Mesothelial cell of epicardium (in vitro differentiated cells): ENCODE data around the gene MEGF11. TPM values are rescaled to one million over a fixed set of nuclear protein-coding genes. Genes with fewer than 3 reads are reported as not detected.

Experiments used
- DNase-seq, 2 experiments: peaks; one replicate each; pipeline ENCODE4 v3.0.0; 2021; ENCODE audit warnings: low spot score in 2 of 2; ENCODE audit not compliant: unreplicated experiment in 2 of 2
- H3K27ac Mint-ChIP-seq: 2 replicates; pipeline ENCODE4 v1.8.0; 2021; ENCODE audit warnings: mixed read lengths
- H3K27me3 Mint-ChIP-seq: 2 replicates; pipeline ENCODE4 v1.8.0; 2021; ENCODE audit warnings: low read depth, mixed read lengths
- H3K36me3 Mint-ChIP-seq: 2 replicates; pipeline ENCODE4 v1.8.0; 2021; ENCODE audit warnings: mixed read lengths
- H3K4me1 Mint-ChIP-seq: 2 replicates; pipeline ENCODE4 v1.8.0; 2021; ENCODE audit warnings: mixed read lengths
- H3K4me3 Mint-ChIP-seq: 2 replicates; pipeline ENCODE4 v1.8.0; 2021; ENCODE audit warnings: mild to moderate bottlenecking, moderate library complexity, mixed read lengths
- H3K9me3 Mint-ChIP-seq: 2 replicates; pipeline ENCODE4 v1.8.0; 2021; ENCODE audit warnings: mixed read lengths
- total RNA-seq: library from RNA; stranded (reverse); gene quantifications from 3 replicates; pipeline ENCODE4 v1.2.1, GENCODE V29; 2021
- TF ChIP-seq, protein P1 (sequence below): fragments of 200-600 bp; sonication (generic); IDR thresholded peaks from one replicate; pipeline ENCODE4 v1.5.0; 2021; ENCODE audit warnings: antibody characterized with exemption; ENCODE audit not compliant: unreplicated experiment

The MEGF11 gene
- total RNA-seq, 1 donor from 2014 or later = 3.7 TPM

DNA sequence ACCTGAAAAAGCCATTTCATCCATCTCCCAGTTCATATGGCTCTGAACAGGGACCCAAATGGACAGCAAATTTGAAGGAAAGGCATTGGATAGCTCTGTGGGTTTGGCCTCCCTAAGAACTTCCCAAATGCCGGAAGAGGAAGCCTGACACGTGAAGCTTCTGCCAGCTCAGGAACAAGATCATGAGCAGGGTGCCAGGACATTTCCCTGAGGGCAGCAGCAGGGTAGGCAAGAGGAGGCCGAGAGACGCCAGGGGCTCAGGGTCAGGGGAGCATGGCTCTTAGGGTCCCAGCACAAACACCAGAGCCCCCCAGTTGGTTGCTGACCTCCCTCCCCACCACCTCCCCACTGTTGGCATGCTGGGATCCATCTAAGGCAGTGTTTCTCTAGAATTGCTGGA lies 187.5 kb downstream of the MEGF11 start:
- DNase-seq = no peak
- Mint-ChIP-seq H3K27me3 (peaks cover 5% of the 10 kb centered on the region), H3K27ac (no peak overlapping the region), H3K36me3 (no peaks in the 10 kb centered on the region), H3K9me3 (no peaks in the 10 kb centered on the region), H3K4me1 (no peaks in the 10 kb centered on the region), H3K4me3 (no peak overlapping the region)
- TF ChIP-seq, protein P1, sequence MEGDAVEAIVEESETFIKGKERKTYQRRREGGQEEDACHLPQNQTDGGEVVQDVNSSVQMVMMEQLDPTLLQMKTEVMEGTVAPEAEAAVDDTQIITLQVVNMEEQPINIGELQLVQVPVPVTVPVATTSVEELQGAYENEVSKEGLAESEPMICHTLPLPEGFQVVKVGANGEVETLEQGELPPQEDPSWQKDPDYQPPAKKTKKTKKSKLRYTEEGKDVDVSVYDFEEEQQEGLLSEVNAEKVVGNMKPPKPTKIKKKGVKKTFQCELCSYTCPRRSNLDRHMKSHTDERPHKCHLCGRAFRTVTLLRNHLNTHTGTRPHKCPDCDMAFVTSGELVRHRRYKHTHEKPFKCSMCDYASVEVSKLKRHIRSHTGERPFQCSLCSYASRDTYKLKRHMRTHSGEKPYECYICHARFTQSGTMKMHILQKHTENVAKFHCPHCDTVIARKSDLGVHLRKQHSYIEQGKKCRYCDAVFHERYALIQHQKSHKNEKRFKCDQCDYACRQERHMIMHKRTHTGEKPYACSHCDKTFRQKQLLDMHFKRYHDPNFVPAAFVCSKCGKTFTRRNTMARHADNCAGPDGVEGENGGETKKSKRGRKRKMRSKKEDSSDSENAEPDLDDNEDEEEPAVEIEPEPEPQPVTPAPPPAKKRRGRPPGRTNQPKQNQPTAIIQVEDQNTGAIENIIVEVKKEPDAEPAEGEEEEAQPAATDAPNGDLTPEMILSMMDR = no peak

DNA sequence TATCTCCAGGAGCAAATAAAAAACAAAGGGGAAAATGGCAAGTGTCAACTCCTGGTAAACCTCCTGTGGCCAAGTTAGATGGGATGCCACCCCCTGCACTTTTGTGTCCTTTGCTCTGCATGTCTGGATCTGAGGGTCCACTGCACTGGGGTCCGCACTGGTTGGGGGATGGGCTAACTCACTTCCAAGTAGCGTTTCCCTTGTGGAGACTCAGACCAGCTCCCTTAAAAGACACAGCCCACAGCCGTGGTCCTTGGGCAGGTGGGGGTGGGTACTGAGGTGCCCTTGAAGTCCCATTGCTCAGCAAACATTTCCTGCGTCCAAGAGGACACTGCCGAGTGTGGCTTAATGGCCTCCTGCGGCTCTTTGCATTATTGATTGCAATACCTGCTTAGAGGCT lies 188.2 kb downstream of the MEGF11 start:
- no peaks in the 10 kb centered on the region for H3K4me1 Mint-ChIP-seq
- no peaks in the 10 kb centered on the region for H3K36me3 Mint-ChIP-seq
- no peaks in the 10 kb centered on the region for H3K9me3 Mint-ChIP-seq
- peaks cover 10% of the 10 kb centered on the region for H3K27me3 Mint-ChIP-seq
- DNase-seq = no peak
- TF ChIP-seq, protein P1 = no peak
- H3K27ac Mint-ChIP-seq = no peak overlapping the region
- no peak overlapping the region for H3K4me3 Mint-ChIP-seq

DNA sequence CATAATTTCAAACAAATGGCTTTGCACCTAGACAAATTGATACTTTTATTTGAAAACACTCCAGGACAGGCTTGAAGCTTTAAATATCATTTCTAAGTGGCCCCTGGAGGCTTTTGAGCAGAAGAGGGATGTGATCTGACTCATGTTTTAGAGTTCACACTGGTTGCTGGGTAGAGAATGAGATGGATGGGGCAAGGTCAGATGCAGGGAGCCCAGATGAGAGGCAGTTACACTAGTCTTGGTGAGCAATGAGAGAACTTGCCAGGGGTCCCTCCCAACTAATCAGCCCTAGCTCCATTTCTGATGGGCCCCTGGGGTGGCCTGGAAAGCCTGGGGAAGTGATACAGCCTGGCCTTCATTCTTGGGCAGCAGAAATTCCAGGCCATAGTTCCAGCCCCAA lies 190.4 kb downstream of the MEGF11 start:
- no peak for DNase-seq
- H3K27me3 Mint-ChIP-seq = peaks cover 17% of the 10 kb centered on the region
- H3K36me3 Mint-ChIP-seq = no peaks in the 10 kb centered on the region
- TF ChIP-seq, protein P1 = no peak
- peaks cover 7% of the 10 kb centered on the region for H3K4me1 Mint-ChIP-seq
- no peaks in the 10 kb centered on the region for H3K9me3 Mint-ChIP-seq
- H3K4me3 Mint-ChIP-seq = no peak overlapping the region
- no peak overlapping the region for H3K27ac Mint-ChIP-seq

DNA sequence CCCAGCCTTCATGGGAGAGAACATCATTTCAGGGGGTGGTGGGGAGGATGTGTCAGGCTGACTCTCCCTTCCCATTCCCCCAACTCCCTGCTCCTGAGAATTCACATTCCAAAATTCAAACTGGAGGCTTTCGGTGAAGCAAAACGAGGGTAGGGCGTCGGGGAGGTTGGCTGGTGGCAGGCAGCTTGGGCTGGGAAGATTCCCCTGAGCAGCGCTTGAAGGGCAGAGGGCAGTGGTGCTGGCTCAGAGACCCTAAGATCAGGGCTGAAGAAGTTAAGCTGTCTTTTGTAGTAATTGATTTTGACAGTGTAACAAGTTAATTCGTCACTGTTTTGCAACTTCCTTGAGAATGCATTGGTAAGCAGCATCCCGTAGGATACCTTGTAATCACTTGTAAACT lies 196.5 kb downstream of the MEGF11 start:
- DNase-seq = no peak
- no peak overlapping the region for H3K27ac Mint-ChIP-seq
- TF ChIP-seq, protein P1 = no peak

DNA sequence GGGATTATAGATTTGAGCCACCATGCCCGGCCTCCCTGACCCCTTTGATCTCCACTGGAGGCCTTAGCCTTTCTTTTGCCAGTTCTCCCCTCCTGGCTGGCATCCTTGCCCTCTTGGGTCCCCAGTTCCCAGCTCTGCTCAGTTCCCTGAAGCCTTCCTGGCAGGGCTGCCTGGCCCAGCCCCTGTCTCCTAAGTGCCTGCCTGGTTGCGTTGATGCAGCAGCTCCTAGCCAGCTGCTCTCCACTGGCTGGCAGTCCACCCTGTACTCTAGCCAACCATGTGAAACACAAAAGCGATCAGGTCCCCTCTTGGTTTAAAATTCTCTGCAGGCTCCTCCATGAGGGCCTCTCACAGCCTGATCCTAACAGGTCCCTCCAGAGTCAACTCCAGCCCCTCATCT lies 199.6 kb downstream of the MEGF11 start:
- no peak overlapping the region for H3K4me3 Mint-ChIP-seq
- no peak for DNase-seq
- H3K27ac Mint-ChIP-seq = no peak overlapping the region
- peaks cover 6% of the 10 kb centered on the region for H3K27me3 Mint-ChIP-seq
- TF ChIP-seq, protein P1 = no peak
- H3K36me3 Mint-ChIP-seq = no peaks in the 10 kb centered on the region
- H3K9me3 Mint-ChIP-seq = no peaks in the 10 kb centered on the region
- peaks cover 20% of the 10 kb centered on the region for H3K4me1 Mint-ChIP-seq

More for the DNA sequence above, 196.5 kb downstream of the MEGF11 start:
- Mint-ChIP-seq H3K36me3 (no peaks in the 10 kb centered on the region), H3K27me3 (peaks cover 16% of the 10 kb centered on the region), H3K9me3 (no peaks in the 10 kb centered on the region), H3K4me1 (peaks cover 20% of the 10 kb centered on the region), H3K4me3 (no peak overlapping the region)

DNA sequence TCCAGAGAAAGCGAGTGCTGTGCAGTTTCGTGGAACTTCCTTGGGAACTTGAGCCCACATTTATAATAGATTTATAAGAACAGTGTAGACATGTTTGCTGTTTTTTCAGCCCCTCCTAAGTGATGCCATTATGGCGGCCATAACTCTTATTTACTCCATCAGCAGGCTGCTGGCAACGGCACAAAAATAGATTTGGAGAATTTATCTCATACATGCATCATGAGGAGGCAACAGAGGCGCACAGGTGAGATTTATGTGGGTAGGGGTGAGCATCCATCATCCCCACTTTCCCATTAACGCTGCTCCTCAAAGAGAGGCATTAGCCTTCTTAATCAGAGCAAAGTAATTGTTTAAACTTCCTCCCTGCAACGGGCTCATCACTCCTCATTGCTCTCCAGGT lies 201.7 kb downstream of the MEGF11 start:
- TF ChIP-seq, protein P1 = no peak
- Mint-ChIP-seq H3K9me3 (no peaks in the 10 kb centered on the region), H3K36me3 (no peaks in the 10 kb centered on the region), H3K4me3 (no peak overlapping the region), H3K27ac (no peak overlapping the region), H3K4me1 (peaks cover under 1% of the 10 kb centered on the region), H3K27me3 (peaks cover 6% of the 10 kb centered on the region)
- no peak for DNase-seq
